PC-9 (cell line): ENCODE data around the gene DYNLRB2. TPM values are rescaled to one million over a fixed set of nuclear protein-coding genes. Genes with fewer than 3 reads are reported as not detected.

Source experiments
- BruUV-seq: library from RNA; stranded (reverse); fragments of 400-500 nt; replicated peaks from 2 replicates; lab custom pipeline; 2021; lab: Mats Ljungman, UMichigan
- CTCF ChIA-PET: fragments of 300-600 bp; sonication (Branson Sonifier 250); formaldehyde crosslinking; loops from one replicate; lab custom pipeline; 2022; ENCODE audit warnings: antibody characterized with exemption; lab: Charles Lee
- POLR2A ChIA-PET: fragments of 300-600 bp; sonication (Branson Sonifier 250); formaldehyde crosslinking; loops from one replicate; lab custom pipeline; 2022; ENCODE audit warnings: antibody characterized with exemption; ENCODE audit not compliant: unreplicated experiment; lab: Charles Lee
- DNase-seq, 2 experiments: peaks; one replicate each; pipeline versions ENCODE4 v3.0.0 to v3.0.0-alpha.2; 2015 to 2022; ENCODE audit warnings: mixed read lengths in 1 of 2
- H2AFZ ChIP-seq: fragments of 200-600 bp; sonication (generic); 2 replicates; pipeline ENCODE4 v1.8.1; 2017; ENCODE audit warnings: antibody characterized with exemption
- H3F3A ChIP-seq: fragments of 200-600 bp; sonication (generic); 2 replicates; pipeline ENCODE4 v1.8.1; 2017; ENCODE audit warnings: antibody characterized with exemption, mild to moderate bottlenecking, low read depth; ENCODE audit not compliant: insufficient read depth
- H3K27ac ChIP-seq: fragments of 200-600 bp; sonication (generic); 2 replicates; pipeline ENCODE4 v1.6.1; 2016; ENCODE audit warnings: mixed run types
- H3K27me3 ChIP-seq: fragments of 200-600 bp; sonication (generic); 2 replicates; pipeline ENCODE4 v1.6.1; 2016; ENCODE audit warnings: low read depth, mixed run types; ENCODE audit not compliant: insufficient read depth
- H3K36me3 ChIP-seq: fragments of 200-600 bp; sonication (generic); 2 replicates; pipeline ENCODE4 v1.6.1; 2016; ENCODE audit warnings: low read depth, mixed run types
- H3K4me1 ChIP-seq: fragments of 200-600 bp; sonication (generic); replicated peaks from 2 replicates; pipeline ENCODE4 v1.6.1; 2016; ENCODE audit warnings: mixed run types; ENCODE audit not compliant: insufficient read depth
- H3K4me2 ChIP-seq: fragments of 200-600 bp; sonication (generic); 2 replicates; pipeline ENCODE4 v1.6.1; 2017; ENCODE audit warnings: mixed run types
- H3K4me3 ChIP-seq: fragments of 200-600 bp; sonication (generic); 2 replicates; pipeline ENCODE4 v1.6.1; 2016; ENCODE audit warnings: mixed run types
- H3K79me2 ChIP-seq: fragments of 200-600 bp; sonication (generic); 2 replicates; pipeline ENCODE4 v1.6.1; 2017; ENCODE audit warnings: low read depth, mixed run types
- H3K9me2 ChIP-seq: fragments of 200-600 bp; sonication (generic); 2 replicates; pipeline ENCODE4 v1.8.1; 2017; ENCODE audit warnings: mild to moderate bottlenecking; ENCODE audit not compliant: insufficient read depth
- H3K9me3 ChIP-seq: fragments of 200-600 bp; sonication (generic); 2 replicates; pipeline ENCODE4 v1.8.1; 2016; ENCODE audit warnings: low read depth; ENCODE audit not compliant: insufficient read depth
- H4K20me1 ChIP-seq: fragments of 200-600 bp; sonication (generic); 2 replicates; pipeline ENCODE4 v1.8.1; 2017; ENCODE audit not compliant: insufficient read depth
- EZH2 ChIP-seq: fragments of 200-600 bp; sonication (generic); IDR thresholded peaks from 2 replicates; pipeline ENCODE4 v1.8.0; 2017; ENCODE audit warnings: antibody characterized with exemption, low read depth
- intact Hi-C: fragments of 100-400 bp; cut with micrococcal nuclease; formaldehyde crosslinking; loops from one replicate; pipeline ENCODE4 v1.10.0; 2022; ENCODE audit not compliant: unreplicated experiment
- total RNA-seq: library from RNA; stranded (reverse); gene quantifications from 2 replicates; pipeline ENCODE4 v1.2.3, GENCODE V29; 2021
- TF ChIP-seq, protein P1 (sequence below): fragments of 200-600 bp; sonication (generic); conservative IDR thresholded peaks from 2 replicates; pipeline ENCODE4 v1.6.1; 2017; ENCODE audit warnings: mixed run types, antibody characterized with exemption, mild to moderate bottlenecking, moderate library complexity

DYNLRB2 gene
- total RNA-seq, 1 experiment from 2014 or later: not detected

DNA sequence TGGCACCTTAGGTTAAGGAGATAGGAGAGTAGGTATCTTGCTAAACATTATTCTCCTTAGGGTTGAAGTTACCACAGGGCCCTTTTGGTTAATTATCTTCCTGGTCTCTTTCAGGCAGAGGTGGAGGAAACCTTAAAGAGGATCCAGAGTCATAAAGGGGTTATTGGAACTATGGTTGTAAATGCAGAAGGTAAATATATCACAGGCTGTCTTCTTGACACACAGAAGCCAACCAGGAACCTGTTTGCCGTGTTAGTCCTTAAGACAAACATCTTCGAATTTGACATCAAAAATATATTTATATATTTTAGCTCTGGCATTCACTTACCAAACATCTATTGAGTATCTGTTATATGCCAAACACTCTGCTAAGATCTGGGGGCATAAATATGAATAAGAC is 2.4 kb downstream of the DYNLRB2 start:
- DNase-seq: no peak
- no peaks in the 10 kb centered on the region for H3K36me3 ChIP-seq
- no peak overlapping the region for H3K27ac ChIP-seq
- no peaks in the 10 kb centered on the region for H3K79me2 ChIP-seq
- no peak overlapping the region for H3K4me3 ChIP-seq
- no peaks in the 10 kb centered on the region for H3K9me2 ChIP-seq
- no peaks in the 10 kb centered on the region; the same call in 1 of the 2 replicates for H3K9me3 ChIP-seq
- TF ChIP-seq, protein P1, sequence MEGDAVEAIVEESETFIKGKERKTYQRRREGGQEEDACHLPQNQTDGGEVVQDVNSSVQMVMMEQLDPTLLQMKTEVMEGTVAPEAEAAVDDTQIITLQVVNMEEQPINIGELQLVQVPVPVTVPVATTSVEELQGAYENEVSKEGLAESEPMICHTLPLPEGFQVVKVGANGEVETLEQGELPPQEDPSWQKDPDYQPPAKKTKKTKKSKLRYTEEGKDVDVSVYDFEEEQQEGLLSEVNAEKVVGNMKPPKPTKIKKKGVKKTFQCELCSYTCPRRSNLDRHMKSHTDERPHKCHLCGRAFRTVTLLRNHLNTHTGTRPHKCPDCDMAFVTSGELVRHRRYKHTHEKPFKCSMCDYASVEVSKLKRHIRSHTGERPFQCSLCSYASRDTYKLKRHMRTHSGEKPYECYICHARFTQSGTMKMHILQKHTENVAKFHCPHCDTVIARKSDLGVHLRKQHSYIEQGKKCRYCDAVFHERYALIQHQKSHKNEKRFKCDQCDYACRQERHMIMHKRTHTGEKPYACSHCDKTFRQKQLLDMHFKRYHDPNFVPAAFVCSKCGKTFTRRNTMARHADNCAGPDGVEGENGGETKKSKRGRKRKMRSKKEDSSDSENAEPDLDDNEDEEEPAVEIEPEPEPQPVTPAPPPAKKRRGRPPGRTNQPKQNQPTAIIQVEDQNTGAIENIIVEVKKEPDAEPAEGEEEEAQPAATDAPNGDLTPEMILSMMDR: no peak
- H3K27me3 ChIP-seq: peaks cover 23% of the 10 kb centered on the region; the same call in 1 of the 2 replicates
- intact Hi-C loops: no loop called here
- H3K4me2 ChIP-seq: no peak overlapping the region
- ChIA-PET POLR2A (no interaction called here), CTCF (no interaction called here)
- no peaks in the 10 kb centered on the region for H4K20me1 ChIP-seq
- no peaks in the 10 kb centered on the region for H3F3A ChIP-seq
- BruUV-seq: no TSS peak
- no peak overlapping the region for H2AFZ ChIP-seq
- no peaks in the 10 kb centered on the region for H3K4me1 ChIP-seq

DNA sequence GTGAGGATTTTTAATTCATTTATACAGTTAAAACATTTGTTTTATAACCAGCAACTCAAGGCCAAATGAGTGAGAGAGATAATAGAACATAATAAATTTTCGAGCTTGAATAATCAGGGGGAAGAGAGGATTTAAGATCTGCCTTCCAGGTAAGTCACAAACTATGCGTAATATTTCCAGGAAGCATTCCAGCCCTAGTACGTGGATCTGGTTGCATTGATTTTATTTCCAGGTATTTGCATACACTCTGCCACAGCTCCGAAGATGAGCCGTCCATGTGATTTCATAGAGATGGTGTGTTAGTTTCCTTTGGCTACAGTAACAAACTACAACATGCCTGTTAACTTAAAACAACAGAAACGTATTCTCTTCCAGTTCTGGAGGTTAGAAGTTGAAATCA is 3.5 kb downstream of the DYNLRB2 start:
- TF ChIP-seq, protein P1: no peak
- TF ChIP-seq EZH2: no peak
- no peaks in the 10 kb centered on the region; the same call in 1 of the 2 replicates for H3K9me3 ChIP-seq
- no peaks in the 10 kb centered on the region for H3K79me2 ChIP-seq
- H3K27me3 ChIP-seq: peaks cover 23% of the 10 kb centered on the region; the same call in 1 of the 2 replicates
- POLR2A ChIA-PET: no interaction called here
- no peak overlapping the region for H3K27ac ChIP-seq
- no peak for DNase-seq
- no peak overlapping the region for H3K4me3 ChIP-seq
- intact Hi-C loops: no loop called here
- H2AFZ ChIP-seq: 0 out of 2 replicates have a peak overlapping the region, but pooled peaks have one; percentile 27
- no peaks in the 10 kb centered on the region for H3K4me1 ChIP-seq
- no peaks in the 10 kb centered on the region for H4K20me1 ChIP-seq
- H3K36me3 ChIP-seq: no peaks in the 10 kb centered on the region
- CTCF ChIA-PET: no interaction called here
- BruUV-seq: no TSS peak
- H3K9me2 ChIP-seq: no peaks in the 10 kb centered on the region
- H3F3A ChIP-seq: no peaks in the 10 kb centered on the region
- no peak overlapping the region for H3K4me2 ChIP-seq

DNA sequence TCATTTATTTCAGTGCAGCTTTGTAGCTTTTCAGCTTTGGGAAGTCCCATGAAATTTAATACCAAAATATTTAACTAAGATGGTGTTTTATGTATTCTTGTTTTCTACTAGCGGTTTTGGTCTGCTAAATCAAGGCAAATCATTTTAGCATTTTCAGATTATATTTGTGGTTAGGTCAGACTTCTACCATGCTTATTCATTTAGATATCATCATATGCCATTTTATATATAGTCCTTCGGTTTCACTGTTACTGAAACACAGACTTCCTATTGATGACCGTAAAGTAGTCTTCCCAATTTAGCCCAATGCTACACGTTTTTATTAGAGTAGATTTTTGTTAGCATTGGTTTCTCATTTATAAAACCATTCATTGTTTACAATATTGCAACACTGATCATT is 5.5 kb downstream of the DYNLRB2 start:
- DNase-seq: no peak
- Histone ChIP-seq H4K20me1 (no peaks in the 10 kb centered on the region; the same call in 1 of the 2 replicates), H3K36me3 (no peaks in the 10 kb centered on the region), H3F3A (no peaks in the 10 kb centered on the region), H3K4me2 (no peak overlapping the region), H3K4me1 (no peaks in the 10 kb centered on the region), H3K9me2 (no peaks in the 10 kb centered on the region), H3K79me2 (no peaks in the 10 kb centered on the region), H3K27ac (no peak overlapping the region), H3K27me3 (peaks cover 18% of the 10 kb centered on the region; the same call in 1 of the 2 replicates), H3K9me3 (no peaks in the 10 kb centered on the region), H3K4me3 (no peak overlapping the region), H2AFZ (no peak overlapping the region)
- ChIA-PET CTCF (no interaction called here), POLR2A (no interaction called here)
- no TSS peak for BruUV-seq
- TF ChIP-seq, protein P1: no peak
- no peak for TF ChIP-seq EZH2
- intact Hi-C loops: no loop called here
